GM12878 (cell line): ENCODE data around the gene TLNRD1. TPM values are rescaled to one million over a fixed set of nuclear protein-coding genes. Genes with fewer than 3 reads are reported as not detected.

Experiments
- ATAC-seq: fragments of 200-7000 bp; cut with Tn5 transposase; 3 replicates; pipeline ENCODE4 v1.9.1; 2020; ENCODE audit warnings: mild to moderate bottlenecking, moderate library complexity
- BruUV-seq: library from RNA; stranded (reverse); fragments of 400-500 nt; replicated peaks from 2 replicates; lab custom pipeline; 2021; lab: Mats Ljungman, UMichigan
- CTCF ChIA-PET: fragments of 300-600 bp; sonication (Branson Sonifier 250); formaldehyde crosslinking; extraction: SDS; loops from one replicate; lab custom pipeline; 2021; ENCODE audit warnings: inconsistent platforms; lab: Yijun Ruan, JAX
- POLR2A ChIA-PET: fragments of 350-600 bp; formaldehyde crosslinking; extraction: SDS; loops from one replicate; lab custom pipeline; 2021; ENCODE audit warnings: inconsistent platforms; lab: Charles Lee
- RAD21 ChIA-PET: fragments of 300-600 bp; sonication (Branson Sonifier 250); formaldehyde crosslinking; loops from one replicate; lab custom pipeline; 2023; ENCODE audit warnings: antibody characterized with exemption; ENCODE audit not compliant: unreplicated experiment; lab: Charles Lee
- SMC1A ChIA-PET: fragments of 300-600 bp; sonication (Branson Sonifier 250); formaldehyde crosslinking; loops from one replicate; lab custom pipeline; 2023; ENCODE audit not compliant: unreplicated experiment, uncharacterized antibody; lab: Charles Lee
- DNase-seq: peaks from one replicate; pipeline ENCODE4 v3.0.0-alpha.2; 2011; ENCODE audit warnings: low read depth, low spot score
- FAIRE-seq: peaks from 3 replicates; lab custom pipeline; 2011; peaks lifted over from hg19 to GRCh38; lab: Jason Lieb, UNC
- H2AFZ ChIP-seq: 2 replicates; pipeline ENCODE4 v1.6.0; 2011; ENCODE audit warnings: low read depth, low read length, control low read depth; ENCODE audit not compliant: control insufficient read depth
- H3K27ac ChIP-seq: 2 replicates; pipeline ENCODE4 v1.5.1; 2011; ENCODE audit warnings: control low read depth; ENCODE audit not compliant: control insufficient read depth, insufficient read depth
- H3K27me3 ChIP-seq, 2 experiments: replicated peaks in 1 of 2; 2 replicates each; pipeline versions ENCODE4 v1.6.0 to v1.6.1; 2011; ENCODE audit warnings: low read length in 1 of 2; ENCODE audit not compliant: control insufficient read depth in 2 of 2, insufficient read depth in 2 of 2
- H3K36me3 ChIP-seq, 2 experiments: 2 replicates each; pipeline ENCODE4 v1.5.1; 2011; ENCODE audit warnings: low read length in 1 of 2; ENCODE audit not compliant: control insufficient read depth in 2 of 2, insufficient read depth in 2 of 2
- H3K4me1 ChIP-seq: 2 replicates; pipeline ENCODE4 v1.6.1; 2011; ENCODE audit warnings: mild to moderate bottlenecking, low read length, moderate library complexity, mixed read lengths; ENCODE audit not compliant: control insufficient read depth, insufficient read depth
- H3K4me2 ChIP-seq: 2 replicates; pipeline ENCODE4 v1.6.0; 2011; ENCODE audit warnings: control low read depth; ENCODE audit not compliant: control insufficient read depth, insufficient read depth
- H3K4me3 ChIP-seq: fragments of 200-600 bp; sonication (generic); 2 replicates; pipeline ENCODE4 v1.5.1; 2016
- H3K79me2 ChIP-seq: 2 replicates; pipeline ENCODE4 v1.6.0; 2011; ENCODE audit warnings: low read length; ENCODE audit not compliant: control insufficient read depth, insufficient read depth
- H3K9ac ChIP-seq: 2 replicates; pipeline ENCODE4 v1.8.0; 2011; ENCODE audit warnings: low read length, control low read depth, mixed read lengths; ENCODE audit not compliant: control insufficient read depth, insufficient read depth
- H3K9me3 ChIP-seq: replicated peaks from 3 replicates; pipeline ENCODE4 v1.5.1; 2011; ENCODE audit warnings: mild to moderate bottlenecking, low read length; ENCODE audit not compliant: control insufficient read depth, insufficient read depth
- H4K20me1 ChIP-seq: 2 replicates; pipeline ENCODE4 v1.6.0; 2011; ENCODE audit not compliant: control insufficient read depth, insufficient read depth
- ATF7 ChIP-seq: fragments of 450-650 bp; IDR thresholded peaks from 2 replicates; pipeline ENCODE4 v1.6.1; 2016; ENCODE audit warnings: low read depth, mild to moderate bottlenecking
- CBX3 ChIP-seq: fragments of 200-600 bp; sonication (generic); IDR thresholded peaks from 2 replicates; pipeline ENCODE4 v1.6.1; 2016; ENCODE audit warnings: low read depth, borderline replicate concordance
- CEBPZ ChIP-seq: fragments of 150-350 bp; IDR thresholded peaks from 2 replicates; pipeline ENCODE4 v1.6.1; 2016; ENCODE audit warnings: low read depth, low read length
- GATAD2B ChIP-seq: fragments of 450-650 bp; conservative IDR thresholded peaks from 2 replicates; pipeline ENCODE4 v1.6.1; 2017; ENCODE audit warnings: low read depth, mild to moderate bottlenecking, moderate library complexity
- IRF5 ChIP-seq: fragments of 450-650 bp; IDR thresholded peaks from 2 replicates; pipeline ENCODE4 v1.6.1; 2017; ENCODE audit warnings: borderline replicate concordance
- MYB ChIP-seq: fragments of 150-350 bp; IDR thresholded peaks from 2 replicates; pipeline ENCODE4 v1.6.1; 2014; ENCODE audit warnings: mild to moderate bottlenecking, low read depth, low read length, borderline replicate concordance
- POLR2AphosphoS2 ChIP-seq: IDR thresholded peaks from 2 replicates; pipeline ENCODE4 v1.6.1; 2011; ENCODE audit warnings: low read depth, mild to moderate bottlenecking, low read length, improper control_type of control experiment, moderate library complexity
- RUNX3 ChIP-seq: IDR thresholded peaks from 2 replicates; pipeline ENCODE4 v1.6.1; 2012; ENCODE audit warnings: low read length, inconsistent platforms
- ZBTB33 ChIP-seq: fragments of 450-650 bp; IDR thresholded peaks from 2 replicates; pipeline ENCODE4 v1.6.1; 2017; ENCODE audit warnings: mild to moderate bottlenecking
- ZZZ3 ChIP-seq: IDR thresholded peaks from 2 replicates; pipeline ENCODE4 v1.6.1; 2011; ENCODE audit warnings: low read depth; ENCODE audit not compliant: control insufficient read depth, insufficient read length
- WGBS: methylation state at CpG from one replicate; pipeline ENCODE4 v1.1.6; 2016; ENCODE audit warnings: low lambda C conversion rate; ENCODE audit not compliant: insufficient replicate concordance, insufficient coverage; ENCODE audit errors: missing lambda C conversion rate; 5-methylcytosine and 5-hydroxymethylcytosine counted together
- in situ Hi-C: fragments of 300-500 bp; cut with MboI; formaldehyde crosslinking; loops from 9 replicates; pipeline ENCODE4 v1.14.3; 2018; ENCODE audit warnings: mixed read lengths
- intact Hi-C: fragments of 100-400 bp; cut with micrococcal nuclease; formaldehyde crosslinking; loops from one replicate; pipeline ENCODE4 v1.14.2; 2022; ENCODE audit not compliant: unreplicated experiment
- polyA plus RNA-seq, 11 experiments: library from polyadenylated mRNA; depleted of rRNA in 4 of 11; unstranded in 6 of 11; stranded (reverse) in 5 of 11; fragments of >200 nt; fragmentation: Nextera tagmentation in 4 of 11; fragmentation: Illumina TruSeq in 1 of 11; extraction: Ambion mirVana in 4 of 11; extraction: Trizol in 1 of 11; gene quantifications; 1 replicate in 1 of 11; 2 replicates in 10 of 11; pipeline versions ENCODE4 v1.2.1 to v1.2.3, GENCODE V29; 2011 to 2016; ENCODE audit warnings: inconsistent platforms in 2 of 11, missing spikeins in 2 of 11, low read depth in 1 of 11
- total RNA-seq, 4 experiments: library from RNA; depleted of rRNA in 3 of 4; stranded (reverse); fragments of >200 nt in 3 of 4; fragmentation: Illumina TruSeq in 1 of 4; extraction: Trizol in 1 of 4; gene quantifications; 2 replicates each; pipeline versions ENCODE4 v1.2.1 to v1.2.3, GENCODE V29; 2013 to 2021
- TF ChIP-seq, protein P1 (sequence below), 3 experiments: IDR thresholded peaks in 2 of 3; conservative IDR thresholded peaks in 1 of 3; 2 replicates each; pipeline ENCODE4 v1.5.1; 2011; ENCODE audit warnings: low read depth in 3 of 3, low read length in 3 of 3, mild to moderate bottlenecking in 3 of 3, control low read depth in 2 of 3, moderate library complexity in 2 of 3, inconsistent platforms in 1 of 3, mixed read lengths in 1 of 3; ENCODE audit not compliant: control insufficient read depth in 2 of 3, insufficient read depth in 1 of 3; ENCODE audit errors: extremely low read depth in 1 of 3
- TF ChIP-seq, protein P2 (sequence below): fragments of 450-650 bp; IDR thresholded peaks from 2 replicates; pipeline ENCODE4 v1.6.1; 2016; ENCODE audit warnings: mild to moderate bottlenecking

TLNRD1 gene
- total and polyA plus RNA-seq, 10 of the 15 experiments (the other 5 are each of a cell fraction or from before 2014, with no cell fraction given): 2.5 to 44.8 (median 9.1) TPM

DNA sequence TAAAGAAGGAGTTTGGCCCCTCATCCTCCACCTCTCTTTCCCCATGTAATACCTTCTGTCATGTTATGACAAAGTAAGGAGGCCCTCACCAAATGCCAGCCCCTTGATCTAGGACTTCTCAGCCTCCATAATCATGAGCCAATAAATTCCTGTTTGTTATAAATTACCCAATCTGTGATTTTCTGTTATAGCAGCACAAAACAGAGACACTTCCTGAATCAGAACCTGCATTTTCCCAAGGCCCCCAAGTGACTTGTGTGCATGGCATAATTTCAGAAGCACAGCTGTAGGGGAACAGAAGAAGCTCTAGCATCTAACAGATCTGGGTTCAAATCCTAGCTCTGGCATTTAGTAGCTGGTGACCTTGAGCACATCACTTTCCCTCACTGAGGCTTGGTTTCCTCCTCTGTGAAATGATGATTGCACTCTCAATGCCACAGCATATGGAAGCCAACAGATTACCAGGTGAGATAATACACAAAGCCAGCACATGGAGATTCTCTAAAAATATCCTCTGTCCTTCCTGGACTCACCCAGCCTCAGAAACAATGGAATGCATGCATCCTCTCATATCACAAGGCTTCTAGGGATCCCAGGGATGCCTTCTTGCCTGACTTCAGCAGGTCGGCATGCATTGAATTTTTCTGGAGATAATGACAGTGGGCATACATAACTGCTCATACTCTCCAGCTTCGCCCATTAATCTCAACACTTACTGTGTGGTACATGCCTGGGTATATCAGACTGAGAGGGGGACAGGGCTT is 26.3 kb downstream of the TLNRD1 start:
- POLR2A ChIA-PET: interaction anchor here (1.0 to 1.2 kb wide), 2 partner anchors 14 to 20 kb away, joined by 3 read pairs; no protein-coding TSS in a partner anchor
- Histone ChIP-seq H3K4me1 (peaks cover 41% of the 10 kb centered on the region), H3K9me3 (peaks cover 5% of the 10 kb centered on the region), H3K9ac (no peak overlapping the region), H3K27me3 (no peaks in the 10 kb centered on the region), H3K4me2 (no peak overlapping the region), H2AFZ (no peak overlapping the region), H3K27ac (no peak overlapping the region), H3K4me3 (no peak overlapping the region), H3K79me2 (no peaks in the 10 kb centered on the region), H3K36me3 (no peaks in the 10 kb centered on the region), H4K20me1 (no peaks in the 10 kb centered on the region)
- BruUV-seq: no TSS peak
- SMC1A ChIA-PET: interaction anchor here (2.7 kb wide), 1 partner anchor 8 kb away, joined by 8 read pairs; no protein-coding TSS in a partner anchor
- no peak for FAIRE-seq
- in situ Hi-C loops: no loop called here
- WGBS: 65% methylated on average over 2 of the region's 2 CpGs
- intact Hi-C loops: no loop called here
- no peak for DNase-seq
- ATAC-seq: no peak
- CTCF ChIA-PET: interaction anchor here (1.1 to 1.7 kb wide), 4 partner anchors 13 to 249 kb away, joined by 3 to 6 read pairs (median 4); no protein-coding TSS in a partner anchor
- RAD21 ChIA-PET: interaction anchor here (1.1 to 1.9 kb wide), 4 partner anchors 7 to 270 kb away, joined by 3 to 7 read pairs (median 4); no protein-coding TSS in a partner anchor
- TF ChIP-seq ATF7 (no peak), GATAD2B (no peak), ZZZ3 (no peak), POLR2AphosphoS2 (no peak), IRF5 (no peak), MYB (no peak), CBX3 (no peak), CEBPZ (no peak), ZBTB33 (no peak), RUNX3 (no peak)
- TF ChIP-seq, protein P1, sequence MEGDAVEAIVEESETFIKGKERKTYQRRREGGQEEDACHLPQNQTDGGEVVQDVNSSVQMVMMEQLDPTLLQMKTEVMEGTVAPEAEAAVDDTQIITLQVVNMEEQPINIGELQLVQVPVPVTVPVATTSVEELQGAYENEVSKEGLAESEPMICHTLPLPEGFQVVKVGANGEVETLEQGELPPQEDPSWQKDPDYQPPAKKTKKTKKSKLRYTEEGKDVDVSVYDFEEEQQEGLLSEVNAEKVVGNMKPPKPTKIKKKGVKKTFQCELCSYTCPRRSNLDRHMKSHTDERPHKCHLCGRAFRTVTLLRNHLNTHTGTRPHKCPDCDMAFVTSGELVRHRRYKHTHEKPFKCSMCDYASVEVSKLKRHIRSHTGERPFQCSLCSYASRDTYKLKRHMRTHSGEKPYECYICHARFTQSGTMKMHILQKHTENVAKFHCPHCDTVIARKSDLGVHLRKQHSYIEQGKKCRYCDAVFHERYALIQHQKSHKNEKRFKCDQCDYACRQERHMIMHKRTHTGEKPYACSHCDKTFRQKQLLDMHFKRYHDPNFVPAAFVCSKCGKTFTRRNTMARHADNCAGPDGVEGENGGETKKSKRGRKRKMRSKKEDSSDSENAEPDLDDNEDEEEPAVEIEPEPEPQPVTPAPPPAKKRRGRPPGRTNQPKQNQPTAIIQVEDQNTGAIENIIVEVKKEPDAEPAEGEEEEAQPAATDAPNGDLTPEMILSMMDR (IDR thresholded peaks at IDR 0.05 in 2 of 3, conservative IDR thresholded peaks at IDR 0.05 in 1 of 3; ENCODE audit: control insufficient read depth in 2 of 3, extremely low read depth in 1 of 3, insufficient read depth in 1 of 3, low read depth in 3 of 3, low read length in 3 of 3): no peak
- TF ChIP-seq, protein P2, sequence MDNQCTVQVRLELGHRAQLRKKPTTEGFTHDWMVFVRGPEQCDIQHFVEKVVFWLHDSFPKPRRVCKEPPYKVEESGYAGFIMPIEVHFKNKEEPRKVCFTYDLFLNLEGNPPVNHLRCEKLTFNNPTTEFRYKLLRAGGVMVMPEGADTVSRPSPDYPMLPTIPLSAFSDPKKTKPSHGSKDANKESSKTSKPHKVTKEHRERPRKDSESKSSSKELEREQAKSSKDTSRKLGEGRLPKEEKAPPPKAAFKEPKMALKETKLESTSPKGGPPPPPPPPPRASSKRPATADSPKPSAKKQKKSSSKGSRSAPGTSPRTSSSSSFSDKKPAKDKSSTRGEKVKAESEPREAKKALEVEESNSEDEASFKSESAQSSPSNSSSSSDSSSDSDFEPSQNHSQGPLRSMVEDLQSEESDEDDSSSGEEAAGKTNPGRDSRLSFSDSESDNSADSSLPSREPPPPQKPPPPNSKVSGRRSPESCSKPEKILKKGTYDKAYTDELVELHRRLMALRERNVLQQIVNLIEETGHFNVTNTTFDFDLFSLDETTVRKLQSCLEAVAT: no peak
